Measurements from ENCODE around the gene GBGT1. TPM values are rescaled to one million over a fixed set of nuclear protein-coding genes. Genes with fewer than 3 reads are reported as not detected.

The GBGT1 gene
- total and polyA plus RNA-seq, 2 donors (not counting 3 experiments of a cell fraction or from before 2014, with no cell fraction given) = 35.6 to 56.3 TPM

GRCh38 chr9:133135146-133135745 lies 28.5 kb downstream of the GBGT1 start:
- dilution Hi-C loops (cut with MboI; ENCODE audit: extremely low pct_ligation_motif_present, low sequenced_read_pairs) (no loop called here), intact Hi-C loops (cut with micrococcal nuclease) (loop anchor here (1.0 kb wide), 3 partner anchors 9 to 14 kb away; partner anchors contain the start of gene RALGDS)
- H2AFZ ChIP-seq (ENCODE audit: low read depth, low read length) = no peak overlapping the region
- POLR2A ChIA-PET = interaction anchor here (0.7 kb wide), 1 partner anchor 230 kb away, joined by 3 read pairs; no protein-coding TSS in a partner anchor
- CTCF ChIA-PET = interaction anchor here (0.8 to 4.9 kb wide), 5 partner anchors 9 to 27 kb away, joined by 3 to 105 read pairs (median 8); no protein-coding TSS in a partner anchor
- TF ChIP-seq, protein P1, sequence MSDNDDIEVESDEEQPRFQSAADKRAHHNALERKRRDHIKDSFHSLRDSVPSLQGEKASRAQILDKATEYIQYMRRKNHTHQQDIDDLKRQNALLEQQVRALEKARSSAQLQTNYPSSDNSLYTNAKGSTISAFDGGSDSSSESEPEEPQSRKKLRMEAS (IDR thresholded peaks at IDR 0.05; ENCODE audit: insufficient read depth, insufficient read length) = no peak
- no peak for TF ChIP-seq POLR2A (IDR thresholded peaks at IDR 0.05; ENCODE audit: low read depth, low read length)
- peak; percentile 65 for TF ChIP-seq GATA2 (IDR thresholded peaks at IDR 0.05; ENCODE audit: insufficient read depth, insufficient read length, low read depth, low read length)
- no peak for TF ChIP-seq MYC (IDR thresholded peaks at IDR 0.05; ENCODE audit: low read depth, low read length)
- no peak for TF ChIP-seq CTCF (IDR thresholded peaks at IDR 0.05; ENCODE audit: extremely low read depth in 1 of 2, insufficient read depth in 1 of 2, low read depth in 1 of 2, low read length in 2 of 2)
- no peak for TF ChIP-seq EZH2 (IDR thresholded peaks at IDR 0.05; ENCODE audit: borderline replicate concordance, low read depth, low read length, severe bottlenecking)
- TF ChIP-seq JUN (IDR thresholded peaks at IDR 0.05; ENCODE audit: borderline replicate concordance, insufficient read depth, insufficient read length, low read depth) = peak; percentile 54
- peak; percentile 91 for TF ChIP-seq FOS (IDR thresholded peaks at IDR 0.05; ENCODE audit: borderline replicate concordance, insufficient read depth, low read length)
- TF ChIP-seq POLR2AphosphoS5 (IDR thresholded peaks at IDR 0.05; ENCODE audit: insufficient read depth, low read depth, low read length) = peak; percentile 56
- H3K27ac ChIP-seq (ENCODE audit: insufficient read depth, low read depth, low read length) = peak overlapping the region; percentile 80
- no peaks in the 10 kb centered on the region for H3K27me3 ChIP-seq (ENCODE audit: control insufficient read depth in 2 of 2, insufficient read depth in 2 of 2, low read length in 2 of 2)
- H4K20me1 ChIP-seq (replicated peaks; ENCODE audit: control insufficient read depth, extremely low read depth, insufficient read depth, low read length) = no peaks in the 10 kb centered on the region
- no TSS peak for BruUV-seq (replicated peaks)
- H3K4me1 ChIP-seq (ENCODE audit: control insufficient read depth, extremely low read depth, insufficient read depth, low read length) = peaks cover 30% of the 10 kb centered on the region
- no peak overlapping the region for H3K4me3 ChIP-seq (replicated peaks in 1 of 3; ENCODE audit: insufficient read depth in 1 of 3, low read depth in 1 of 3, low read length in 3 of 3)
- DNase-seq (ENCODE audit: low read depth, low spot score) (peak; percentile 93), FAIRE-seq (peak; percentile 94)
- no peaks in the 10 kb centered on the region for H3K9me3 ChIP-seq (replicated peaks; ENCODE audit: control insufficient read depth, insufficient read depth, low read length)
- H3K9me1 ChIP-seq (replicated peaks; ENCODE audit: control insufficient read depth, extremely low read depth, insufficient read depth, low read length) = no peaks in the 10 kb centered on the region
- H3K79me2 ChIP-seq (ENCODE audit: control insufficient read depth, insufficient read depth, low read length) = no peaks in the 10 kb centered on the region
- H3K4me2 ChIP-seq (ENCODE audit: insufficient read depth, low read length) = peak overlapping the region; percentile 26
- no peaks in the 10 kb centered on the region for H3K36me3 ChIP-seq (ENCODE audit: control insufficient read depth in 2 of 2, extremely low read depth in 1 of 2, insufficient read depth in 2 of 2, low read length in 2 of 2)
- peak overlapping the region; percentile 59 for H3K9ac ChIP-seq (replicated peaks; ENCODE audit: extremely low read depth, insufficient read depth, low read length)

Measured in endothelial cell of umbilical vein (primary cell).